ENCODE data around the gene CRB3.
"Not testable (repeated sequence)": the region's sequence is repeated elsewhere in the genome, so short reads cannot be mapped to it uniquely, and the experiment has no call there.

The CRB3 gene, protein sequence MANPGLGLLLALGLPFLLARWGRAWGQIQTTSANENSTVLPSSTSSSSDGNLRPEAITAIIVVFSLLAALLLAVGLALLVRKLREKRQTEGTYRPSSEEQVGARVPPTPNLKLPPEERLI

DNA sequence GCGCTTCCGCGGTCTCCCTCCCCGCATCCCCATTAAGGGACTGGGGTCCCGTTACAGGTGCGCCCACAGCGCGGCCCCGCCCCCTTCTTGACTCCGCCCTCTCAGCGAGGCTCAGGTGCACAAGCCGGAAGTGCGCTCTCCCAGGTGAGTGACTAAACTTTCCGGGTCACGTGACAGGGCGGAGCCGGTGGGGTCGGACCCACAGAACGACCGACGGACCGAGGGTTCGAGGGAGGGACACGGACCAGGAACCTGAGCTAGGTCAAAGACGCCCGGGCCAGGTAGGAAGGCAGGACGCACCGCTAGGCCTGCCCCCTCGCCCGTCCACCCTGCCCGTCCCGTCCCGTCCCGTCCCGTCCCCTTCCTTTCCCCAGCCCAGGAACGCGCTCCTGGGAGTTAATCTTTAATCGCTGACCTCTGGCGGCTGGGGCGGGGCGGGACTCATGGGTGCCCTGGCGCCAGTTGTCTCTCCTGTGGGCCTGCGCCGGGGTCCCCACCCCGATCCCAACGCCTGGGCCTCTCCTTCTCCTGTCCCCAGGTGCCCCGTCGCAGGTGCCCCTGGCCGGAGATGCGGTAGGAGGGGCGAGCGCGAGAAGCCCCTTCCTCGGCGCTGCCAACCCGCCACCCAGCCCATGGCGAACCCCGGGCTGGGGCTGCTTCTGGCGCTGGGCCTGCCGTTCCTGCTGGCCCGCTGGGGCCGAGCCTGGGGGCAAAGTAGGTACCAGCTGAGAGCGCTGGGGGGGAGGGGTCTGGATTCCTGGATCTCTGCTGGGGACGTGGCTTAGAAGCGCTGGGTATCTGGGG is at the start of gene CRB3:
TSS of gene CRB3 (plus strand) at position 202 of the 804 bp plus-strand sequence. CDS start at position 633, 431 bp downstream.
- DNase-seq: peak; percentile 57

GRCh38 chr19:6414793-6415590 is 49.1 kb upstream of the CRB3 start:
- no peak for DNase-seq

GRCh38 chr19:6415591-6416190 is 48.4 kb upstream of the CRB3 start:
- no peak for DNase-seq

DNA sequence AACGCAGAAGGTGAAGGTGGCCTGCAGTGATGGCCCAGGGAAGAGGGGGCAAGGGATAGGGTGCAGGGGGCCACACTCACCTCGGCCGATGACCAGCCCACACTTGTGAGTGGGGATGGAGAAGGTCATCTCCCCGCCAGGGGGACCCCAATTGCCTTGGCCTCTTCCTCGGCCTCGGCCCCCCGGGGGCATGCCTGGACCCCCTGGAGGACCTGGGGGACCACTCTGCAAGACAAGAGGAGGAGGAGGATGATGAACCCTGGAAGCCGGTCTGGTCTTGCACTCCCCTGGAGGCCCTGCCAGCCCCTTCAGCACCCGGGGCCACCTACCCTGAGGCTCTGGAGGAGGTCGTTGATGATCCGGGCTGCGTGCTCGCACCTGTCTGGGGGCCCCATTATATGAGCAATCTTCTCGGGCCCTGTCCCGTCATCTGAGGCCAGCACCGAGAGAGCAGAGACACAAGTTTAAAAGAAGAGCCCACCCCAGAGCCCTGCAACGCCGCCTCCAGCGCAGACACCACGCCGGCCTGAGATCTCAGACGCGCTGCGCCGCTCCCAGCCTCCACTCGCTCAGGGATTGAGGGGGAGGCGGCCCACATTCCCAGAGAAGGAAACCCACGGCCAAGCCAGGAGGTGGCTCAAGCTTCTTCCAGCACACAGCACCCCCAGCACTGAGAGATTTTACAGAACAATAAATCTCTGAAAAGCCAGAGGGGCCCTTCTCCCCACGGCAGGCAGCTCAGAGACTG is 47.2 kb upstream of the CRB3 start:
- no peak for DNase-seq

- no peak for DNase-seq
Measured at GRCh38 chr19:6417713-6418561, 46.1 kb upstream of the CRB3 start.

- DNase-seq: no peak
Measured at GRCh38 chr19:6418562-6418932, 45.5 kb upstream of the CRB3 start.

DNA sequence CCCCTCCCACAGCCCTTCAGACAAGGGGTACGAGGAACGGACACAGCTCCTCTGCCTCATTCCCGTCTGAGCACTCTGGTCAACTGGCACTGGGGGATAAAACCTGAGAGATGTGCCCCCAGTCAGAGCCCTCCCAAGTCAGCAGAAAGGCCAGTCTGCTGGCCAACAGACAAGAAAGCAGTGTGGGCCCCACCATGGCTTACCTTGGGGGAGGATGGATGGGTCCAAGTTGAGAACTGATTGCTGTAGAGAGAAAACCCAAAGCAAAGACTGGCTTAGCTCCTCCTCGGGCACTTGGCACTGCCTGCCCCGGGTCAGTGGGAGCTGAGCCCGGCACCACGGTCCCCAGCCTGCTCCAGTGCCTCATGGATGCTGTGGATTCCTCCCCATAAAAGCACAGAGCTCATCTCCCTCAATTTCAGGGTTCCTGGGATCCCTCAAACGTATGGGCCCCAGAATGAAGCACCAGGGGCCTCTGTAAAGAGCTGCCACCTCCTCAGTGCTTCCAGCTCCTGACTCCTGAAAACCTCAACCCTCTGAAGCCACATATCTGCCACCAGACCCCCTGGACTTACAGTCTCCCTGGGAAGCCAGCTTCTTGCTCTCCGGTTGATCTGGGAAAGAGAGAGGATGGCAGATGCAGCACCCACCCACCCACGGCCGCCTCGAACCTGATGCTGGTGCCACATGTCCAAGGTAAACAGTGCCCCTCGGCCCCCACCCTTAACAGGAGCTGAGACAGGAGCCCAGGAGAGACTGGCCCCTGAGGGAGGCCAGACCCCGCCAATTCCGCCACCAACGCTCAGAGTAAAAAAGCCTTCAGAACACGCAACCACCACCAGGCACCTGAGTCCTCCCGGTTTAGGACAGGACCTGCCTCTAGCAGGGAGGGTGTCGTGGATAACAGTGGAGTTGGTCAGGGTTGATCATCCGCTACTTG is 42.7 kb upstream of the CRB3 start:
- DNase-seq: no peak

GRCh38 chr19:6423499-6424194 is 40.4 kb upstream of the CRB3 start:
- DNase-seq: no peak

- no peak for DNase-seq
Measured at GRCh38 chr19:6424195-6424938, 39.7 kb upstream of the CRB3 start, which contains the start of gene KHSRP. Gene KHSRP, minus strand, starts transcription at chr19:6424811. Its CDS starts 110 bp downstream, at chr19:6424701.

DNA sequence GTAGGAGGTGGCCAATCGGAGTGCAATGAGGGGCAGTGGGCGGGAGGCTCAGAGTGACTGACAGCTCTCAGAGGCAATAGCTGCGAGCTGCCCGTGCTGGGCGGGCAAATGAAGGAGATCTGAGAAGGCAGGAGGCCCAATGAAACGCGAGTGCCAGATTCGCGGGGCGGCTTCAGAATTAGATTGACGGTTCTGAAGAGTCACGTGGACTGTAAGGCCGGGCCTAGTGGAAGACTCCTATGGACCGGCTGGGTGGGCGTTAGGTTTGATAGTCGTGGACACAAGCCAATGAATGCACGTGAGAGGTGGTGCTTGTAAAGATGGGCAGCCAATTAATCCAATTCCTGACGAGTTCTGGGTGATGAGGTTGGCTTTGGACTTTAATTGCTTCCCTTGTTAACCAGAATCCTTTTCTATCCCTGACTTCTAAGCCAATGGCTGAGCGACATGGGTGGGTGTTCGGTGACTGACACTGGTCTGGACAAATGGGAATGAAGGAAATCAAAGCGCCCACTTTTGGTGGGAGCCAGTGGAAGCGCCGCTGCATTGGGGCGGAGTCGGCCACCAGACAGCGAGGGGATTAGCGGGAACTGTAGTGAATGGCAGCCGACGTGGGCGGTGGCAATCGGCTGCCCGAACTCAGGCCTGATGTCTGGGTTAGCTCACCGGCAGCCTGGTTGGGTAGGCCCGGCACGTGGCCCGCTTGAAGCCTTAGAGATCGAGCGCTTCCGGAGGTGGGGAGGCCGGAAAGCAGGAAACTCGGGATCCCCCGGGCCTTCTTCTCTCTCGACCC is 38.9 kb upstream of the CRB3 start:
- DNase-seq: peak; percentile 100

- DNase-seq: no peak
Measured at GRCh38 chr19:6425732-6426620, 38.1 kb upstream of the CRB3 start.

- DNase-seq: no peak
Measured at GRCh38 chr19:6427131-6427530, 36.9 kb upstream of the CRB3 start.

- DNase-seq: not testable (repeated sequence)
Measured at GRCh38 chr19:6428692-6429418, 35.2 kb upstream of the CRB3 start.

- DNase-seq: no peak
Measured at GRCh38 chr19:6429419-6430221, 34.5 kb upstream of the CRB3 start.

DNA sequence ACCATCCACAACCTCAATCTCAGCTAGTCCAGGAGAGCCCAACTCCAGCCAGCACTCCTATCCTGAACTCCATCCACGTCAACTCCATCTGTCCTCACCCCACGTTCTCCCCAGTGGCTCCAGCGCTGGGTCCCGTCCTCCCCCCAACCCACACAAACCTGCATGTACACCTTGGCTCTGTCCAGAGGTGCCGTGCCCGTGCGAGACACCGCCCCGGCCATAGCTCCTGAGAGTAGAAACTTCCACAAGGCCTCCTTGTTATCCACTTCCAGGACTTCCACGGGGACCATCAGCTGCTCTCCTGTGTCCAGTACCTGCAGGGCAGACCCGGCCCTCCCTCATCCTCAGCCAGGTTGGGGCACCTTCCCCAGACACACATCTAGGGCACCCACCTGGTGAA is 32.2 kb upstream of the CRB3 start:
- no peak for DNase-seq

- DNase-seq: no peak
Measured at GRCh38 chr19:6433165-6433564, 30.9 kb upstream of the CRB3 start.

Data from CD4-positive, alpha-beta T cell treated with Interferon gamma for 1 hour (primary cell).